Adrenal gland (tissue), 5 donors: ENCODE measurements around the gene BIN2.

Experiments
- CTCF ChIP-seq, 6 experiments: fragments of 450-650 bp in 4 of 6; fragments of 200-600 bp in 2 of 6; sonication (generic) in 1 of 6; IDR thresholded peaks; 1 replicate in 5 of 6; 2 replicates in 1 of 6; pipeline versions ENCODE4 v1.5.1 to v1.8.0; 2016 to 2021; ENCODE audit warnings: antibody characterized with exemption in 6 of 6, mild to moderate bottlenecking in 2 of 6, moderate library complexity in 1 of 6
- POLR2A ChIP-seq, 2 donors: fragments of 450-650 bp; IDR thresholded peaks; one replicate each; pipeline ENCODE4 v1.6.1; 2017; ENCODE audit warnings: antibody characterized with exemption in 2 of 2, mild to moderate bottlenecking in 2 of 2, moderate library complexity in 1 of 2
- donor health status: DM: no; HTN: no; CAD: no.

GRCh38 chr12:51365276-51365675, 41.3 kb upstream of the BIN2 start:
- TF ChIP-seq CTCF (IDR thresholded peaks at IDR 0.05) = no peak
- TF ChIP-seq POLR2A (IDR thresholded peaks at IDR 0.05) = no peak
